GM21381 (cell line): ENCODE measurements around the gene HPGD.

Source experiments
- ATAC-seq: cut with Tn5 transposase; IDR thresholded peaks from one replicate; pipeline ENCODE4 v1.9.1; 2021; ENCODE audit warnings: mild to moderate bottlenecking, moderate library complexity; ENCODE audit not compliant: unreplicated experiment

HPGD gene

DNA sequence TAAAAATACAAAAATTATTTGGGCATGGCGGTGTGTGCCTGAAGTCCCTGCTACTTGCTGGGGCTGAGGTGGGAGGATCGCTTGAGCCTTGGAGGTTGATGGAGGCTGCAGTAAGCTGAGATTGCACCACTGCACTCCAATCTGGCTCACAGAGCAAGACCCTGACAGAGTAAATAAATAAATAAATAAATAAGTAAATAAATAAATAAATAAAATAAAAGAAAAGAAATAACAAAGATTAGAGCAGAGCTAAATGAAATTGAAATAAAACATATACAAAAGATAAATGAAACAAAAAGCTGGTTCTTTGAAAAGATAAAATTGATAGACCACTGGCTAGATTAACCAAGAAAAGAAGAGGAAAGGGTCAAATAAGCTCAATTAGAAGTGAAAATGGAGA is 43.1 kb downstream of the HPGD start:
- ATAC-seq, result no peak

DNA sequence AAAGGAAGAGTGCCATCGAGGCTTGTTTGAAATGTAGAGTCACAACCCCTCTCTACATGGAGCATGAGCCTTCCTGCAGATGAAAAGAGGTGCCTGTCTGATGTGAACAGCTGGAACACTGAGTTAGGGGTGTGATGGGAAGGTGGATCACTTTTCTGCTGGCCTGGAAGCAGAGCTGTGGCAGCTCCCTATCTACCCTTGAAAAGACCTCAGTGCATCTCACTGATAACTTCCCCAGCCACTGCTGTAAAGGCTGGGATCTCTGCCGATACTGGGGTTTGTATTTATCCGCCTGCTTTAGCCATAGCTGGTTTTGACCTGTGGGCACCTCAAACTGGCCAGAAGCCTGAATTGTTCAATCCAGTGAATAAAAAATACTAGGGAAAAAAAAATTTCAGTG is 46.8 kb downstream of the HPGD start:
- ATAC-seq, result no peak

DNA sequence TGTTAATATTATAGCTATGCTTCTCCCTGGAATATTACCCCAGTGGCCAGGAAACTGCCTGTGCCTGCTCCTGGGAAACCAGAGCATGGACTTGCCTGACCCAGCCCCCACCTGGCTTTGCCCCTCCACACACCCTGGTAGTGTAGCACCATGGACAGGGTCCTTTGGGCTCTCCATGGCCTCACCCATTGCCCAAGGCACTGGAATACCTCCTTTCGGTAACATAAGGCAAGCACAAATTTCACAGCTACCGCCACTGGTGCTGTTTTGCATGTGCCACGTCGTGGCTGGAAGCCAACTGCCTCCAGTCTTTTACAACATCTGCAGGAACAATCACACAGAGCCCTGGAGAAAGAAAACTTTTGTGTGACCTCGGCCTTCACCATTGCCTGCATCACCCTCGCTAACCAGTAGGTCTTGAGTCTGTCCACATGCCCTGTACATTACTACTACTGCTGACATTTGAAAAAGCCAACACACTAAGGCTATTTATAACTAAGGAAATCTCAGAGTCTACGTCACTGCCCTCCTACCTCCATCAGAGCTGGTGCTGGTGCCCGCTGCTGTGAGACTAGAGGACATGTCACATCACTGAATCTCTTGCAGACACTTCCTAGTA is 47.7 kb downstream of the HPGD start:
- no peak for ATAC-seq

DNA sequence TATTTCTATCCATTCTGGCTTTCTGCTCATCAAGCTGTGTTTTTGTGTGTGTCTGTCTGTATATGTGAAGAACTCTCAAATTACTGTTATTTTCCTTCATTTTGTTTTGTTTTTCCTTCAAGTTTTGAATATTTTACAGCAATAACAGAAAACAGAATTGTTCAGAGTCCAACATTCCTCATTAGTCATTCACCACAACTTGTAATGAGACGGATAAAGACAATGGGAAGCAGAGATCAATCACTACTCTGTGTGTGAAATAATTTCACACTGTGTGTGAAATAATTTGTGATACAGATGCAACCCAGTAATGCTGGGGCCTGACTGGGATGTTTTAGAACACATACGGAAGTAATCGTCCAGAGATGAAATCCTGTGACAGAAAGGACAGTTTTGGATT is 55.2 kb downstream of the HPGD start:
- no peak for ATAC-seq

DNA sequence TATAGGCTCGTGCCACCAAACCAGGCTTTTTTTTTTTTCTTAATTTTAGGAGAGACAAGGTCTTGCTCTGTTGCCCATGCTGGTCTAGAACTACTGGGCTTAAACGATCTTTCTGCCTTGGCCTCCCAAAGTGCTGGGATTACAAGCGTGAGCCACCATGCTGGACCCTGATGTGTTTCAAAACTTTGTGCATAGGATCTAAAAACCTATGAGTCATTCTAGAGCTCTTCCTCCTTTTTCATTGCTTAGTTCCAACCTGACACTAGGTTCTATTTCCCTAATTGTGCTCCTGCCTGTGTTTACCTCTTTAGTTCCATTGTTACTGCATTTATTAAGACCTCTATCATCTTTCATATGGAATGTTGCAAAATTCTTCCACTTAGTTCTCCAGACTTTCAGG is 57.3 kb downstream of the HPGD start:
- ATAC-seq, result no peak

DNA sequence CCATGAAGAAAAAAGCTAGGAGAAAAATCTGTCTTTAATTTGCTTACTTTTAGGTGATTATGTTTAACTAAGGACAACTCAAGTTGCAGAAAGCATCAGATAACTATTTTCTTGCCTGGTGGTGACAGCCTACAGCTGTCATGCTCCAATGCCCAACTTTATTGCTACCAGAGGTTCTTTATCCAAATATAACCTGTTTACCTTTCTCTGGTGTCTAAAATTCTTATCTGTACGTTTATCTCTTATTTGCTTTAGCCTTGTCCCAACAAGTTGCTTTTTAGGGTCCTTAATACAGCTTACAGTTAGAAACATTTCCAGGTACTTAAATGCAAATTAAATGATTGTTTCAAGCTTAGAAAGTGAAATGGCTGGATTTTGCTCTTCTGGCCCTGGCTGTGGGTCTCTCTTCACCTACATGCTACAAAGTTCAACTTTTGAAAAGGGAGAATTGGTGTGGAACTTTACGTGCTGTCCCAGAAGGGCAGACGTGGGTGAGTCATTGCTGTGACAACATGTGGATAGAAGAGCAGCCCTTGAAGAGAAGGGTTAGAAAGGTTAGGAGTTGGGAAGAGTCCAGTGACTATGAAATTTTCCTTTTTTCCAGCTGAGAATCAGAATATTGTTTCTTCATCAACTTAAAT is 60.7 kb downstream of the HPGD start:
- ATAC-seq, result no peak

DNA sequence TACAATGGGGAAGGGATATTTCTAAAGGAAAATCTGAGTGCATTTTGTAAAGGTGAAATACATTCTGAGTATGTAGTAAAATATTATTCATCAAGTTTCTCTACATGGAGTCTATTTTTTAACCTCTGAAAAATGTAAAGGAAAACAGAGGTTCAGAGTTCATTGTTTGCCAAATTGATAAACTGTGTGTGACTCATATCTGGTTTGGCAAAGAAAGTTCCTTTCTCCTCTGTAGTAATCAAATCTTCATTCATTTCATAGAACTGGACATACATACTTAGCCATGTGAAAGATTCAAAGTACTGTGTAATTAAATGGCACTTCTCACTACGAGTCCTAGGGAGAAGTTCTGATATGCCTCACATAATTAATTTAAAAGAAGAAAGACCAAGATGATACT is 61.6 kb downstream of the HPGD start:
- no peak for ATAC-seq

DNA sequence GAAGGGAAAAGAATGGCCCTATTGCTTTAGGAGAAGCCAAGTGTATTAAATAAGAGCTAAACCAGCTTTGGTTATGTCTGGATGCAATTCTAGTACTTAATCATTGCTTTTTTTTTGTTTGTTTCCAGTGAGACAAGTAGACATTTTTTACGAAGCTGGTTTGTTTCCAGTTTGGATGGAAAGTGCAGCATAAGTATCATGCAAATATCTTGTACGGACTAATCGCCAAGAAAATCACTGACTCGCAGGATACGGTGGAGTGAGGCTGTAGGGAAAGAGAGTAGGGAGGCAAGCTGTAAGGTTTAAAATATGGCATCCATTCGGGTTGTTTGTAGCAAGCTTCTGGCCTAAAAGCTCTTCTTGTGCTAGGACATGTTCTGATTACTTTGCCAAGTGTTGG is 64.8 kb downstream of the HPGD start:
- no peak for ATAC-seq

DNA sequence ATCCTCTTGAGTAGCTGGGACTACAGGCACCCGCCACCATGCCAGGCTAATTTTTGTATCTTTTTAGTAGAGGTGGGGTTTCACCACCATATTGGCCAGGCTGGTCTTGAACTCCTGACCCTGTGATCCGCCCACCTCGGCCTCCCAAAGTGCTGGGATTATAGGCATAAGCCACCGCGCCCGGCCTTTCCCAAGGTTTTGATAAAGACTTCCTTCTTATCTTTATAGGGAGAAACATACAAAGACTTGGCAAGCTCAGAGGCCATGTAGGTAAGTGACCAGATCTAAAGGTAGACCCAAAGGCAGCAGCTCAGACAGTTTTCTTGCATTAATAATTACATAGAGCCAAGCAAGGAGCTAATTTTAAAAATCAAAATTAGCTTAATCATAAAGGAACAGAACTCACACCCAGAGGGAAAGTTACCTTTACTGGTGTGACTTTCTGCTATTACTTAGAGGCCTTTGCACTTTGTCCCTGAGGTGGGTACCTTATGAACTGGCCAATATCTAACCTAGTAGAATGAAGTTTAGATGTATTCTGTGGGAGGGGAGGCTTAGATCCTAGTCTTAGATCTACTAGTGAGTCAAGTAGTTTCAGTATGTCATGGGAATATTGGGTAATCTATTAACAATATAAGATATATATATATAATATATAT is 67.3 kb downstream of the HPGD start:
- no peak for ATAC-seq

DNA sequence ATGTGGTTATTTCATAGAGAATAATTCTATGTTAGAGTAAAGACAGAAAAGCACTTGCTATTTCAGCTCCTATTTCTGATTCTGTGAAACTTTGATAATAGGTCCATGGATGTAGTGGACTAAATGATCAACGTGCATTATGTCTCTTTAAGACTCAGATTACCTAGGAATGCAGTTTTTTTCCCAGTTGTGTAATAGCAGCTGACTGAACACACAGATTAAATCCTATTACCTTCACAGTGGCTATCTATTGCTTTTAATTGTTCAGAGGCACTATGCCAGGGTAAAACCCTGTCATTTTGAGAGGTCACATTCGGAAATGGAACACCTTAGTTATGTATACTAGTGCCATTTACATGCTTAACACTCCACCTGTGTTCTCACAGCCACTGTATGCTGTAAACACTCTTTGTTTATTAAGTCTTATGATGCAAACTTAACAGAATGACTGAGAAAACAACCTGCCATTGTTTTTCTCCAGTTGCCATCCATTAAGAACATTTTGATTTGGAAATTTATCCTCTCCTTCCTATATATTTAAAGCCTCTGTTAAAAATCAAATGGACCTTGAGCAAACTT is 70.5 kb downstream of the HPGD start:
- no peak for ATAC-seq

DNA sequence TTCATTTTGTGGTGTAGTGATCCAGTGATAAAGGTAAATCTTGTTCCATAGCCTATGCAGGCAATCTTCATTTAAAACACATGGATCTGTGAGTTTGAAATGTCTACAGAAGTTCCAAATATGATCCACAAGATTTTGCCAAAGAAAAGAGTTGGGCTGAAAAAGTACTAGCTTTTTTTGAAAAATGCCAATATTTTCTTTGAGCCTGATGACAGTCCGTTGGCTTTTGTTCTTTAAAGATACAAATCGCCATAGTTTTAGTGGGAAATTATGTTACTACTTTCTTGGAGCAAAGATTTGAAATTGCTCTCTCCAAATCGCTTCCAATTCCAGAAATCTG is 71.5 kb downstream of the HPGD start:
- ATAC-seq, result no peak

DNA sequence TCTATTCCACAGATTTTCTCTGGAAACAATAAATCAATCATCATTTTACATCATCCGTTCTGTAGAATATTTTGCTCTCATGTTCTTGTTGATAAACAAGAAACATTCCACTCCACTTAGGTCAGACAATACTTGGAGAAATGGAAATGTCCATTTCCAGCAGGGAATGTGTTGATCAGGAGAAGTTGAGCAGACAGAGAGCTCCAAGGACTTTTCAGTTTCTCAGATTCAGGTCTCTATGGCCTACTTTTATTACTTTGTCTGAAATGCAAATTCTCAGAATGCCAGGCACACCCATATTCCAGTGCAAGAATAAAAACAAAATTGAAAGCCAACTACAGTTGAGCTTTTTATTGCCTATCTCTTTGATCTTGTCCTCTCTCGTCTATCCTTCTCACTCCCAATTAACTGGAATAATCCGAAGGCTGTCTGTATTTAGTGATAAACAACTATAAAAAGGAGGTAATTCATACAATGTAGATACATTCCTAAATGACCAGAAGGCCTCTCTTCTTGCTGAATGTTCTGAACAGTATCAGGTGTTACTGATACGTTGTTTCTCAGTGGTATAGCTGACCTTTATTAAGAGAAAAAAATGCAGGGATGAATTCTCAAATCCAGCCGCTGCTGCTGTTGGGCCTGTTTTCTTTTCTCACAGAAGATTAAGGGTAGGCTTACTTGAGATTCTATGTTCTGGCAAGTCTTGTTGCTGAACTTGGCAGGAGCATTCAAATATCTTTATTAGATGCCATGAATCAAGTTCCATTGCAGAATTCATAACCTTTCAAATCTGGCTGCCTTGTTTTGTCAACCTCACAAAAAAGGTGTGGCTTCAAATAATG is 72.1 kb downstream of the HPGD start:
- no peak for ATAC-seq

DNA sequence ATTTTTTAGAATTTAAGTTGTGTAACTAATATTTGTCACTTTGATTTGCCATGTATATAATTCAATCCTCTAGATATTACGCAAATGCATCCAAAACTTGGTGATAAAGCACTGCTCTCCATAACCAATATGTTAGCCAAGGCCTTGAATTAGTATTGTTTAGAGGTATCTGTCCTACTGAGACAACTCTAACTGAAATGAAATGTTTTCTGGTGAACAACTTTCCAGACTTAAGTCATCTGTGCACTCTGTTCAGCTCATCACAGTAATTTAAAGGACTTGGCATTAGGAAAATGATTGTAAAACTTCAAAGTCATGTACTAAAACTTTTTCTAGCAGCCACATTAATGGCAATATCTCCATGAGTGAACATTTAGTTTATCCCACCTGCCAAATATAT is 73.1 kb downstream of the HPGD start:
- ATAC-seq, result no peak

DNA sequence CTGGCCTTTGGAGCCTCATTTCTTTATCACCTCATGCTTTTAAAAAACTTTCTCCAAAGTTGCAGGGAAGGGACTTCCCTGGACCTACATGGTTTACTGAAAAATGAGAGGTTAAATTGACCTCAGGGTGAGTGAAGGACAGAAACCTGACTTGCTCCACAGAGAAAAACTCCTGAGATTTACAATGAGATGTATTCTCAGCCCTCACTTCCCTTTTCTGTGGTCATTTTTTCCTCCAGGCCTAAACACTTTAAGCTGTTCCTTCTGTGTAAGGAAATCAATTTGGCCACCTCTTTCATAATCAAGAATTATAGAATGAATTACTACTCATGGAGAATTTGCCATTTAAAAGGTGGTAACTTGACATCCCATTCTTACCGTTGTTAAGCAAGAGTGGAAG is 77.9 kb downstream of the HPGD start:
- ATAC-seq, result no peak
